ENCODE results near the gene ZNF425. TPM values are rescaled to one million over a fixed set of nuclear protein-coding genes. Genes with fewer than 3 reads are reported as not detected.
A peak's percentile ranks its signal among the peaks of the same experiment; 100 is the strongest.

ZNF425 gene
- total and polyA plus RNA-seq, 9 of the 15 experiments (the other 6 are each of a cell fraction or from before 2014, with no cell fraction given): 0.03 to 0.89 (median 0.54) TPM

- no peak for TF ChIP-seq PURB (CRISPR knock-in tag; IDR thresholded peaks at IDR 0.05; ENCODE audit: low read depth)
- no peak for TF ChIP-seq KLF13 (tag; IDR thresholded peaks at IDR 0.05; ENCODE audit: borderline replicate concordance, low read depth)
- TF ChIP-seq KLF16 (IDR thresholded peaks at IDR 0.05): no peak
- TF ChIP-seq EHMT2 (IDR thresholded peaks at IDR 0.05): no peak
- TF ChIP-seq SREBF2 (CRISPR knock-in tag; IDR thresholded peaks at IDR 0.05): no peak
- TF ChIP-seq L3MBTL2 (IDR thresholded peaks at IDR 0.05): 0 out of 2 replicates have a peak, but pooled peaks have one; percentile 26
- 0 out of 2 replicates have a peak, but pooled peaks have one; percentile 26 for TF ChIP-seq ZNF124 (CRISPR knock-in tag; IDR thresholded peaks at IDR 0.05)
- peak; percentile 42 to 66; a peak in 3 of 4 replicates for TF ChIP-seq MAZ (CRISPR knock-in tag; conservative IDR thresholded peaks at IDR 0.05 in 1 of 2, IDR thresholded peaks at IDR 0.05 in 1 of 2)
- no peak for TF ChIP-seq ZNF586 (CRISPR knock-in tag; conservative IDR thresholded peaks at IDR 0.05)
- no peak for TF ChIP-seq ZNF766 (CRISPR knock-in tag; conservative IDR thresholded peaks at IDR 0.05)
- 0 out of 2 replicates have a peak, but pooled peaks have one; percentile 61 for TF ChIP-seq NR1H2 (CRISPR knock-in tag; IDR thresholded peaks at IDR 0.05)
- TF ChIP-seq, protein P1, sequence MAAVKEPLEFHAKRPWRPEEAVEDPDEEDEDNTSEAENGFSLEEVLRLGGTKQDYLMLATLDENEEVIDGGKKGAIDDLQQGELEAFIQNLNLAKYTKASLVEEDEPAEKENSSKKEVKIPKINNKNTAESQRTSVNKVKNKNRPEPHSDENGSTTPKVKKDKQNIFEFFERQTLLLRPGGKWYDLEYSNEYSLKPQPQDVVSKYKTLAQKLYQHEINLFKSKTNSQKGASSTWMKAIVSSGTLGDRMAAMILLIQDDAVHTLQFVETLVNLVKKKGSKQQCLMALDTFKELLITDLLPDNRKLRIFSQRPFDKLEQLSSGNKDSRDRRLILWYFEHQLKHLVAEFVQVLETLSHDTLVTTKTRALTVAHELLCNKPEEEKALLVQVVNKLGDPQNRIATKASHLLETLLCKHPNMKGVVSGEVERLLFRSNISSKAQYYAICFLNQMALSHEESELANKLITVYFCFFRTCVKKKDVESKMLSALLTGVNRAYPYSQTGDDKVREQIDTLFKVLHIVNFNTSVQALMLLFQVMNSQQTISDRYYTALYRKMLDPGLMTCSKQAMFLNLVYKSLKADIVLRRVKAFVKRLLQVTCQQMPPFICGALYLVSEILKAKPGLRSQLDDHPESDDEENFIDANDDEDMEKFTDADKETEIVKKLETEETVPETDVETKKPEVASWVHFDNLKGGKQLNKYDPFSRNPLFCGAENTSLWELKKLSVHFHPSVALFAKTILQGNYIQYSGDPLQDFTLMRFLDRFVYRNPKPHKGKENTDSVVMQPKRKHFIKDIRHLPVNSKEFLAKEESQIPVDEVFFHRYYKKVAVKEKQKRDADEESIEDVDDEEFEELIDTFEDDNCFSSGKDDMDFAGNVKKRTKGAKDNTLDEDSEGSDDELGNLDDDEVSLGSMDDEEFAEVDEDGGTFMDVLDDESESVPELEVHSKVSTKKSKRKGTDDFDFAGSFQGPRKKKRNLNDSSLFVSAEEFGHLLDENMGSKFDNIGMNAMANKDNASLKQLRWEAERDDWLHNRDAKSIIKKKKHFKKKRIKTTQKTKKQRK (IDR thresholded peaks at IDR 0.05; ENCODE audit: borderline replicate concordance, low read depth, low read length): no peak
- no peak for TF ChIP-seq ZNF785 (CRISPR knock-in tag; IDR thresholded peaks at IDR 0.05)
- no peak for TF ChIP-seq ZSCAN29 (IDR thresholded peaks at IDR 0.05)
- no peak for TF ChIP-seq ZMIZ1 (IDR thresholded peaks at IDR 0.05; ENCODE audit: low read depth in 2 of 2, low read length in 2 of 2)
Measured at GRCh38 chr7:149147752-149148653, 21.9 kb upstream of the ZNF425 start (continued).

All from K562 (cell line).